HG02588 (cell line): ENCODE results near the gene OR11G2.
"Not testable (repeated sequence)": the region's sequence is repeated elsewhere in the genome, so short reads cannot be mapped to it uniquely, and the experiment has no call there.

ENCODE experiments used
- ATAC-seq: cut with Tn5 transposase; IDR thresholded peaks from one replicate; pipeline ENCODE4 v1.9.1; 2021; ENCODE audit warnings: mild to moderate bottlenecking, moderate library complexity; ENCODE audit not compliant: unreplicated experiment

OR11G2 gene

GRCh38 chr14:20190596-20190995 is at the start of gene OR11G2:
TSS of gene OR11G2 (plus strand) at chr14:20190896. CDS start at chr14:20197438, 6,542 bp downstream.
- ATAC-seq = no peak

GRCh38 chr14:20143911-20144310 is 46.8 kb upstream of the OR11G2 start:
- no peak for ATAC-seq

GRCh38 chr14:20144820-20145219 is 45.9 kb upstream of the OR11G2 start:
- ATAC-seq = no peak

GRCh38 chr14:20164462-20164861 is 26.2 kb upstream of the OR11G2 start:
- no peak for ATAC-seq

GRCh38 chr14:20167091-20167490 is 23.6 kb upstream of the OR11G2 start:
- no peak for ATAC-seq

GRCh38 chr14:20169852-20170251 is 20.8 kb upstream of the OR11G2 start:
- ATAC-seq = not testable (repeated sequence)

GRCh38 chr14:20174205-20174604 is 16.5 kb upstream of the OR11G2 start:
- not testable (repeated sequence) for ATAC-seq

- ATAC-seq = no peak
These were observed 14.4 kb upstream of the OR11G2 start for GRCh38 chr14:20176330-20176729.

- ATAC-seq = no peak
These were observed 13.2 kb upstream of the OR11G2 start for GRCh38 chr14:20177433-20177974.

GRCh38 chr14:20179218-20179617 is 11.5 kb upstream of the OR11G2 start:
- ATAC-seq = no peak

GRCh38 chr14:20179880-20180279 is 10.8 kb upstream of the OR11G2 start:
- no peak for ATAC-seq

- ATAC-seq = no peak
These were observed 10.2 kb upstream of the OR11G2 start for GRCh38 chr14:20180486-20180885.

GRCh38 chr14:20184181-20184580 is 6.5 kb upstream of the OR11G2 start:
- no peak for ATAC-seq

GRCh38 chr14:20191396-20191795 is 700 bp downstream of the OR11G2 start:
- ATAC-seq = no peak

- ATAC-seq = no peak
These were observed 3.4 kb downstream of the OR11G2 start for GRCh38 chr14:20194101-20194500.

- ATAC-seq = not testable (repeated sequence)
These were observed 4.5 kb downstream of the OR11G2 start for GRCh38 chr14:20195170-20195569.

- ATAC-seq = no peak
These were observed 5.2 kb downstream of the OR11G2 start for GRCh38 chr14:20195911-20196310.

GRCh38 chr14:20197459-20197858 is 6.8 kb downstream of the OR11G2 start:
- ATAC-seq = no peak

- no peak for ATAC-seq
These were observed 8.3 kb downstream of the OR11G2 start for GRCh38 chr14:20198991-20199390.

- ATAC-seq = no peak
These were observed 14.0 kb downstream of the OR11G2 start for GRCh38 chr14:20204721-20205120.

GRCh38 chr14:20209595-20209994 is 18.9 kb downstream of the OR11G2 start:
- ATAC-seq = no peak

- ATAC-seq = not testable (repeated sequence)
These were observed 21.7 kb downstream of the OR11G2 start for GRCh38 chr14:20212406-20212805.

GRCh38 chr14:20215196-20215595 is 24.5 kb downstream of the OR11G2 start:
- no peak for ATAC-seq
